ENCODE results near the gene ASCC2.

- TF ChIP-seq, protein P1, sequence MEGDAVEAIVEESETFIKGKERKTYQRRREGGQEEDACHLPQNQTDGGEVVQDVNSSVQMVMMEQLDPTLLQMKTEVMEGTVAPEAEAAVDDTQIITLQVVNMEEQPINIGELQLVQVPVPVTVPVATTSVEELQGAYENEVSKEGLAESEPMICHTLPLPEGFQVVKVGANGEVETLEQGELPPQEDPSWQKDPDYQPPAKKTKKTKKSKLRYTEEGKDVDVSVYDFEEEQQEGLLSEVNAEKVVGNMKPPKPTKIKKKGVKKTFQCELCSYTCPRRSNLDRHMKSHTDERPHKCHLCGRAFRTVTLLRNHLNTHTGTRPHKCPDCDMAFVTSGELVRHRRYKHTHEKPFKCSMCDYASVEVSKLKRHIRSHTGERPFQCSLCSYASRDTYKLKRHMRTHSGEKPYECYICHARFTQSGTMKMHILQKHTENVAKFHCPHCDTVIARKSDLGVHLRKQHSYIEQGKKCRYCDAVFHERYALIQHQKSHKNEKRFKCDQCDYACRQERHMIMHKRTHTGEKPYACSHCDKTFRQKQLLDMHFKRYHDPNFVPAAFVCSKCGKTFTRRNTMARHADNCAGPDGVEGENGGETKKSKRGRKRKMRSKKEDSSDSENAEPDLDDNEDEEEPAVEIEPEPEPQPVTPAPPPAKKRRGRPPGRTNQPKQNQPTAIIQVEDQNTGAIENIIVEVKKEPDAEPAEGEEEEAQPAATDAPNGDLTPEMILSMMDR (IDR thresholded peaks at IDR 0.05), result no peak
- TF ChIP-seq POLR2A (IDR thresholded peaks at IDR 0.05), result no peak
Measured at GRCh38 chr22:29750559-29751538, 87.2 kb downstream of the ASCC2 start.
